ENCODE results near the gene TMEM164.

GRCh38 chrX:110218591-110218990 lies 215.7 kb downstream of the TMEM164 start:
- TF ChIP-seq ARNT (IDR thresholded peaks at IDR 0.05) (no peak), SP1 (IDR thresholded peaks at IDR 0.05) (no peak), PKNOX1 (IDR thresholded peaks at IDR 0.05) (no peak), ZNF384 (IDR thresholded peaks at IDR 0.05) (no peak), FOXM1 (IDR thresholded peaks at IDR 0.05; ENCODE audit: borderline replicate concordance) (no peak), SUZ12 (IDR thresholded peaks at IDR 0.05) (no peak), BHLHE40 (IDR thresholded peaks at IDR 0.05; ENCODE audit: borderline replicate concordance) (no peak), HDGF (IDR thresholded peaks at IDR 0.05; ENCODE audit: borderline replicate concordance) (no peak), NFRKB (IDR thresholded peaks at IDR 0.05) (no peak), TARDBP (IDR thresholded peaks at IDR 0.05) (no peak)

Measured in HEK293T (cell line).